Adrenal gland (tissue), 5 donors: ENCODE measurements around the gene CMTM3.

Experiments
- CTCF ChIP-seq, 6 experiments: fragments of 450-650 bp in 4 of 6; fragments of 200-600 bp in 2 of 6; sonication (generic) in 1 of 6; IDR thresholded peaks; 1 replicate in 5 of 6; 2 replicates in 1 of 6; pipeline versions ENCODE4 v1.5.1 to v1.8.0; 2016 to 2021; ENCODE audit warnings: antibody characterized with exemption in 6 of 6, mild to moderate bottlenecking in 2 of 6, moderate library complexity in 1 of 6
- POLR2A ChIP-seq, 2 donors: fragments of 450-650 bp; IDR thresholded peaks; one replicate each; pipeline ENCODE4 v1.6.1; 2017; ENCODE audit warnings: antibody characterized with exemption in 2 of 2, mild to moderate bottlenecking in 2 of 2, moderate library complexity in 1 of 2
- donor health status: DM: no; HTN: no; CAD: no.

- no peak for TF ChIP-seq CTCF (IDR thresholded peaks at IDR 0.05)
- TF ChIP-seq POLR2A (IDR thresholded peaks at IDR 0.05) = no peak
Observed at GRCh38 chr16:66651474-66651765, 46.9 kb downstream of the CMTM3 start.
